Endothelial cell of umbilical vein (primary cell): ENCODE results near the gene UTP18. TPM values are rescaled to one million over a fixed set of nuclear protein-coding genes. Genes with fewer than 3 reads are reported as not detected.

Source experiments
- Bru-seq: library from RNA; stranded (reverse); fragments of 400-500 nt; gene quantifications from one replicate; lab custom pipeline; 2021; lab: Mats Ljungman, UMichigan
- BruChase-seq, 2 experiments: library from RNA; stranded (reverse); fragments of 400-500 nt; gene quantifications; one replicate each; lab custom pipeline; 2021; lab: Mats Ljungman, UMichigan
- BruUV-seq: library from RNA; stranded (reverse); fragments of 400-500 nt; replicated peaks from 2 replicates; lab custom pipeline; 2021; lab: Mats Ljungman, UMichigan
- CTCF ChIA-PET: fragments of 300-600, 350-600 bp; sonication (Branson Sonifier 250); formaldehyde crosslinking; loops from one replicate; lab custom pipeline; 2021; ENCODE audit warnings: antibody characterized with exemption, inconsistent platforms; lab: Charles Lee
- POLR2A ChIA-PET: fragments of 300-600, 350-600 bp; sonication (Branson Sonifier 250); formaldehyde crosslinking; loops from one replicate; lab custom pipeline; 2021; ENCODE audit warnings: antibody characterized with exemption, inconsistent platforms; lab: Charles Lee
- DNase-seq: peaks from one replicate; pipeline ENCODE4 v3.0.0-alpha.2; 2011; ENCODE audit warnings: low read depth, low spot score
- FAIRE-seq: peaks from 2 replicates; lab custom pipeline; 2011; peaks lifted over from hg19 to GRCh38; lab: Jason Lieb, UNC
- H2AFZ ChIP-seq: 2 replicates; pipeline ENCODE4 v1.6.0; 2012; ENCODE audit warnings: low read depth, low read length, control low read depth, inconsistent platforms
- H3K27ac ChIP-seq: 2 replicates; pipeline ENCODE4 v1.5.1; 2011; ENCODE audit warnings: low read depth, mild to moderate bottlenecking, control low read depth, low read length, moderate library complexity; ENCODE audit not compliant: insufficient read depth
- H3K27me3 ChIP-seq, 2 experiments: 2 replicates each; pipeline versions ENCODE4 v1.6.0 to v1.6.1; 2011; ENCODE audit warnings: low read length in 2 of 2, mixed read lengths in 1 of 2; ENCODE audit not compliant: control insufficient read depth in 2 of 2, insufficient read depth in 2 of 2
- H3K36me3 ChIP-seq, 2 experiments: 2 replicates in 1 of 2; 3 replicates in 1 of 2; pipeline ENCODE4 v1.5.1; 2011; ENCODE audit warnings: low read length in 2 of 2, mild to moderate bottlenecking in 1 of 2, moderate library complexity in 1 of 2; ENCODE audit not compliant: control insufficient read depth in 2 of 2, insufficient read depth in 2 of 2; ENCODE audit errors: extremely low read depth in 1 of 2
- H3K4me1 ChIP-seq: 3 replicates; pipeline ENCODE4 v1.5.1; 2011; ENCODE audit warnings: mild to moderate bottlenecking, low read length; ENCODE audit not compliant: control insufficient read depth, insufficient read depth; ENCODE audit errors: extremely low read depth
- H3K4me2 ChIP-seq: 2 replicates; pipeline ENCODE4 v1.6.1; 2011; ENCODE audit warnings: low read length, control low read depth, mixed read lengths; ENCODE audit not compliant: insufficient read depth
- H3K4me3 ChIP-seq, 3 experiments: fragments of 200-600 bp in 1 of 3; sonication (generic), shearing (Covaris generic) in 1 of 3; replicated peaks in 1 of 3; 2 replicates each; pipeline ENCODE4 v1.5.1; 2011 to 2016; ENCODE audit warnings: control low read depth in 3 of 3, low read length in 3 of 3, mild to moderate bottlenecking in 2 of 3, inconsistent platforms in 1 of 3, low read depth in 1 of 3, moderate library complexity in 1 of 3; ENCODE audit not compliant: insufficient read depth in 1 of 3
- H3K79me2 ChIP-seq: 2 replicates; pipeline ENCODE4 v1.6.0; 2012; ENCODE audit warnings: low read length, inconsistent platforms; ENCODE audit not compliant: control insufficient read depth, insufficient read depth
- H3K9ac ChIP-seq: replicated peaks from 2 replicates; pipeline ENCODE3; 2011; ENCODE audit warnings: low read length, control low read depth; ENCODE audit not compliant: insufficient read depth; ENCODE audit errors: extremely low read depth
- H3K9me1 ChIP-seq: replicated peaks from 3 replicates; pipeline ENCODE4 v1.6.0; 2011; ENCODE audit warnings: mild to moderate bottlenecking, low read length; ENCODE audit not compliant: control insufficient read depth, insufficient read depth; ENCODE audit errors: extremely low read depth
- H3K9me3 ChIP-seq: replicated peaks from 2 replicates; pipeline ENCODE4 v1.5.1; 2012; ENCODE audit warnings: low read length, inconsistent platforms; ENCODE audit not compliant: control insufficient read depth, insufficient read depth
- H4K20me1 ChIP-seq: replicated peaks from 2 replicates; pipeline ENCODE3; 2011; ENCODE audit warnings: mild to moderate bottlenecking, low read length; ENCODE audit not compliant: control insufficient read depth, insufficient read depth; ENCODE audit errors: extremely low read depth
- CTCF ChIP-seq, 2 donors: IDR thresholded peaks; 1 replicate in 1 of 2; 2 replicates in 1 of 2; pipeline ENCODE4 v1.5.1; 2011; ENCODE audit warnings: low read length in 2 of 2, mild to moderate bottlenecking in 2 of 2, moderate library complexity in 2 of 2, control low read depth in 1 of 2, inconsistent platforms in 1 of 2, low read depth in 1 of 2; ENCODE audit not compliant: insufficient read depth in 1 of 2; ENCODE audit errors: extremely low read depth in 1 of 2
- MAX ChIP-seq: IDR thresholded peaks from 2 replicates; pipeline ENCODE4 v1.6.1; 2011; ENCODE audit not compliant: insufficient read depth, insufficient read length
- MYC ChIP-seq: IDR thresholded peaks from one replicate; pipeline ENCODE4 v1.6.1; 2011; ENCODE audit warnings: mild to moderate bottlenecking, low read depth, low read length
- POLR2A ChIP-seq: IDR thresholded peaks from 2 replicates; pipeline ENCODE4 v1.6.1; 2012; ENCODE audit warnings: low read depth, mild to moderate bottlenecking, control low read depth, low read length
- dilution Hi-C: fragments of 300-500 bp; cut with MboI; formaldehyde crosslinking; loops from one replicate; pipeline ENCODE4 v1.15.0; 2019; ENCODE audit warnings: low sequenced_read_pairs; ENCODE audit not compliant: extremely low pct_ligation_motif_present
- intact Hi-C: fragments of 100-400 bp; cut with micrococcal nuclease; formaldehyde crosslinking; loops from one replicate; pipeline ENCODE4 v1.10.0; 2022
- long read RNA-seq: library from polyadenylated mRNA; stranded (forward); transcript quantifications from one replicate; pipeline ENCODE4 v2.0.0, GENCODE V29; 2021
- polyA minus RNA-seq, 3 experiments: library from RNA; depleted of rRNA, polyadenylated mRNA; stranded (reverse); fragments of >200 nt; gene quantifications; 1 replicate in 1 of 3; 2 replicates in 2 of 3; pipeline ENCODE4 v1.2.3, GENCODE V29; 2011
- polyA plus RNA-seq, 4 experiments: library from polyadenylated mRNA; depleted of rRNA in 3 of 4; stranded (reverse) in 3 of 4; unstranded in 1 of 4; fragments of >200 nt; gene quantifications; 2 replicates each; pipeline versions ENCODE4 v1.2.1 to v1.2.3, GENCODE V29; 2011 to 2012; ENCODE audit warnings: missing spikeins in 1 of 4
- total RNA-seq: library from RNA; stranded (reverse); gene quantifications from 2 replicates; pipeline ENCODE4 v1.2.3, GENCODE V29; 2021

UTP18 gene
- 29.3 and 32.2 TPM in 2 replicates for total RNA-seq
- 5.7 and 9.1 TPM in 2 replicates for polyA plus RNA-seq
- 12.9 and 14.1 TPM in 2 replicates for polyA plus RNA-seq (2011; cell fraction: cytosol; rRNA removed)
- 15.6 and 19.7 TPM in 2 replicates for polyA plus RNA-seq (2011; cell fraction: nucleus; rRNA removed)
- 33.1 and 43.0 TPM in 2 replicates for polyA plus RNA-seq (2012)
- 6.1 and 8.0 TPM in 2 replicates for polyA minus RNA-seq
- polyA minus RNA-seq (2011; cell fraction: cytosol; rRNA and poly(A)+ RNA removed), result 11.9 TPM
- 7.0 and 8.7 TPM in 2 replicates for polyA minus RNA-seq (2011; cell fraction: nucleus; rRNA and poly(A)+ RNA removed)
- percentile 84 among the genes with signal in this experiment for Bru-seq, nascent RNA
- BruChase-seq, experiment 1, labeled RNA remaining after a 6-hour chase, result percentile 77 among the genes with signal in this experiment
- percentile 78 among the genes with signal in this experiment for BruChase-seq, experiment 2, labeled RNA remaining after a 2-hour chase
- long read RNA-seq, transcript UTP18-201 (14 exons, 1,894 nt), result major isoform, 117 of 127 reads
- long read RNA-seq, partial matches to known transcripts, result 3 of 127 reads
- long read RNA-seq, other reads (novel, unspliced or antisense), result 7 of 127 reads

GRCh38 chr17:51260237-51261023, at the start of gene UTP18:
TSS of gene UTP18 (plus strand) at chr17:51260546. CDS start at chr17:51260585, 39 bp downstream.
- no peaks in the 10 kb centered on the region for H3K27me3 ChIP-seq
- no peaks in the 10 kb centered on the region for H3K9me1 ChIP-seq
- H3K4me2 ChIP-seq, result peak within 1 kb of the TSS; percentile 88
- no peaks in the 10 kb centered on the region for H4K20me1 ChIP-seq
- peak within 1 kb of the TSS; percentile 92 for H2AFZ ChIP-seq
- H3K36me3 ChIP-seq, result no peaks in the 10 kb centered on the region
- H3K9me3 ChIP-seq, result no peaks in the 10 kb centered on the region
- TF ChIP-seq MAX (peak; percentile 95), MYC (peak; percentile 17), CTCF (IDR thresholded peaks at IDR 0.05; ENCODE audit: extremely low read depth in 1 of 2, insufficient read depth in 1 of 2, low read depth in 1 of 2, low read length in 2 of 2) (no peak), POLR2A (peak; percentile 63)
- peak within 1 kb of the TSS; percentile 100 for H3K9ac ChIP-seq
- H3K79me2 ChIP-seq, result peaks cover 67% of the 10 kb centered on the region
- ChIA-PET POLR2A (interaction anchor here (1.0 kb wide), 1 partner anchor 46 kb away, joined by 3 read pairs; no protein-coding TSS in a partner anchor), CTCF (interaction anchor here (1.0 to 1.5 kb wide), 2 partner anchors 13 to 94 kb away, joined by 3 read pairs; partner anchors contain the start of gene NME2)
- peak within 1 kb of the TSS; percentile 99 for H3K27ac ChIP-seq
- H3K4me3 ChIP-seq, result peak within 1 kb of the TSS; percentile 70 to 99 (median 88)
- H3K4me1 ChIP-seq, result peaks cover 19% of the 10 kb centered on the region
- FAIRE-seq (no peak), DNase-seq (peak; percentile 97)
- BruUV-seq, result no TSS peak
- dilution Hi-C loops (no loop called here), intact Hi-C loops (loop anchor here (1.0 to 5.0 kb wide), 4 partner anchors 36 to 393 kb away; partner anchors contain the start of genes NME1, NME2 and TOB1)
